ENCODE results near the gene PDX1.

PDX1 gene

DNA sequence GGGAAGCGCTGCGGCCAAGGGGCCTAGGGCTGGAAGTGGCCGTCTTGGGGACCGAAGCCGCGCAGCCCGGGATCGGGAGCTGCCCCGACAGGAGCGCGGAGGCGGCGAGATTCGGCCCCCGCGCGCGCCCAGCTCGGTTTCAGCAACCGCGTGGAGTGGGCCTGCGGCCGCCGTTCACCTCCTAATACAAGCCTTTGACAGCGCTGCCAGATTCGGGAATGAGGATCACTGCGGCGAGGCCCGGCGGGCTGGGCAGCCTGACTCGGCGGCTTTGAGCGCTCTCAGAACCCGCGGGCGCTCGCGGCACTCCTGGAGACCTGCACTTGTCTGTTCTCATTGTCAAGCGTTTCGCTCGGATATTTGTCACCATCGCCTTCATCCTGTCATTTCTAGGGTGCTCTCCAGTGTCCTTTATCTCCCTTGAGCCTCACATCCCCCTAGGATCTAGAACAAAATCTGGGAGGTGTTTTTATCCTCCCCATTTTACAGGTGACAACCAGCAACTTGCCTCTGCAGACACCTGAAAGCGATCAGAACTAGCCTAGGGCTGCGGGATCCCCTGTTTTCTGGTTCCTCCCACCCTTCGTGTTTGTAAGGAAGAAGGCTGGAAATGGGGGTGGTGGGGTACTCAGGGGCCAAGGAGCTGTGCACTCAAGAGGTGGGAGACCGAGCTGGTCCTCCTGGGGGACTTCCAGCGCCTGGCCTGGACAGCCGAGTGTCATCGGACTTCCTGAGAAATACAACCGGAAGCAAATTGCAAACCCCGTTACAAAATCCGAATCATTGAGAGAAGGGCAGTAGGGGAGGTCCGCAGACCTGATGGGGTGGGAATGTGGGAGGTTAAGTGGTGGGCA lies 50.8 kb downstream of the PDX1 start:
- no peak for DNase-seq

DNA sequence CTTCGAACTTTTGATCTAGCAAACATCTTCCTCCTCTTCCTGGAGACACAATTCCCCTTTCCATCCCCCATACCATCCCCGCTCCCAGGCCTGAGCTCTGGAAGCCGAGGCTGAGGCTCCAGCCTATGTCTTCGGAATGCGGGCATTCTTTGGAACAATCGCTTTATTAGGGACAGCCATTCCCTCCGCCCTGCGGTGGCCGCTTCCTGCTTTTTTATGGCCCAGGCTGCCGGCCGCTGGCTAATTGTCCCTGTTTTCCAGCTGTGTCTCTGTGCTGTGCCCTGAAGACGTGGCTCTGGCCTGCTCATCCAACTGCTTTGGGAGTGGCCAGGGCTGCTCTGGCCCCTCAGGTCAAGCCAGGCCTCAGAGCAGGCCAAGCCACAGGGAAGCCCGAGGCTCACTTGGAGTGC lies 51.4 kb downstream of the PDX1 start:
- no peak for DNase-seq

DNA sequence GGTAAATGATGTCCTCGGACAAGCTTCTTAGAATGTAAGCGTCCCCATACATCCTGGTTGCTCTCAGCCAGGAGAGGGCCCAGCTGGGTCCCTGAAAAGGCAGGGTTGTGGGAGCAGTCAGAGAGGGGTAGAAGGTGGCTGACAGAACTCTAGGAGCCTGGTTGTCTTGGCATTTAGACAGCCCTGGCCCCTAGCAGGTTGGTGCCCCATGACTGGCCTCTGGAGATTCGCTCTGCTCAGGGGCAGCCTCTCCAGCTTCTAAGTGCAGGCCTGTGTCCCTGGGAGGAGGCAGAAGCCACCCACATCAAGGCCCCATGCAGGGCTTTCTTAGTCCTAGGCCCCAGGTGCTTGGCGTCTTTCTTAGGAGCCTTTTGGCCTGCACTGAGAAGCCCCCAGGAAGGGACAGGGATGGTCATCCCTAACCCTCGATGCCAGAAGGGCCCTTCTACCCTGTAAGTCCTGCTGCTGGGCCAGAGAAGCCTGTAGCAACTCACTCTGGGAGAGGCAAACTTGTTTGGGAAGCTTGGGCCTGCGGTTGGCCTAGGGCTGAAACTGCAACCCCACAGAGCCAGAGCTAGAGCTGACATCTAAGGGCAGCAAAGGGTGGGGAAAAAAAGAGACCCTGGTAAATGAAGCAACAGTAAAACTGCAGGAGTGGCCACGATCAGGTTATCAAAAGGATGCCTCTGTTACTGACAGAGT lies 52.1 kb downstream of the PDX1 start:
- no peak for DNase-seq

DNA sequence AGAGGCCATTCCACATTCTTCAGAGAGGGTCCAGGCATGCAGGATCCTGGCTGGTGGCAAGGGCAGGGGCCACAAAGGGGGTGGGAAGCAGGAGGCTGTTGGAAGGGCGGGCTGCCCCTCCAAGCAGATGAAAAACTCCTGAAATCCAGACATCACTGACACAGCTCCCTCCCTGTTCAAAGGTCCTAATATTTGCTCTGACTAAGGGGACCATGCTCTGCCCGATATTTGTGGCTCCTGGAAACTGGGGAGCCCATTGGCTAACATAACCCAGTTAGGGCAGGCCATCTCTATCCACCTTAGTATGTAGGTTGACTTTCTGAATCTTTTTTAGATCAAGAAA lies 52.6 kb downstream of the PDX1 start:
- DNase-seq, result no peak

DNA sequence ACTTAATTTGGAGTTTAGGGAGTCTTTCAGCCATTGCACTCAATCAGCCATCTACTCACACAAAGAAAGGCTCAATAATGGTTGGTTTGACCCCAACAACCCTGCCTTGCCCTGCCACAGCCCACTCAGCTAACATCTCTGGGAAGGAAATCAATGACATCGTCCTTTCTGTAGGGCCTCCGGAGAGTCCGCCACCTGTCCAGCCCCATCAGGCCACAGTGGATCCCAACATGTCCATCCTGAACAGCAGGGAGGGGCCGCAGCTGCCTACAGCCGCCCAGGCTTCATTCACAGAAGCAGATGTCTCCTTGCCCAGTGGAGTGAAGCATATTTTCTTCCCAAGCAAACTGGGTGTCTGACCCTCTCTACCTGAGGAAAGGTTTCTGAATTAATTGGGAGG lies 53.5 kb downstream of the PDX1 start:
- DNase-seq, result no peak

DNA sequence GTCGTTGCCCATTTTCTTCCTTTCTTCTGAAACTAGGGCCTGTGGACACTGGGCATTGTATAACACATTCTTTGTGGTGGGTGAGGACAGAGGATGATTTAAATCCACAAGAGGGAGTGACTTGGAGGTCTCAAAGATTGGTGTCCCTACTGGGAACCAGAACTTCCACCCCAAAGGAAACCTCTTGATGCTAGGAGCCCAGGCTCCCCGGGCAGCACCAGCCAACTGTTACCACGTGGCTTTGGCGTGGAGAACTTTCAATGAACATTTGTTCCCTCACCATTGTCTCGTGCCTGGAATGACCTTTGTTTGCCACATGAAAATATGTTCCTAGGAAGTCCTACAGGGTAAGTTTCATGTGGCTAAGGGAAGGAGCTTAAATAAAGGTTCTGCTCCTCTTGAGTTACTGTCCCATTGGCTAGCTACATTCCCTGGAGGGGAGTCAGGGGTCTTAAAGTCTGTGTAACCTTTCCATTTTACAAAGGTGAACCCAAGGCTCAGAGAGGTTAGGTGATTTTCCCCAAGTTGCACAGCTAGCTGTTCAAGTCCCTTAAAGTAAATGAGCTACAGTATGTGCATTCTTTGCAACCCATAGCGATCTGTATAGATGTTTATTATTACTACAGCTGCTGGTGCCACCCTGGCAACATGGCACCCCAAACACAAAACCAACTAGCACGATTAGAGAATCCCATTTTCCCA lies 54.3 kb downstream of the PDX1 start:
- no peak for DNase-seq

Measured in NCI-H1436 (cell line).